ENCODE data around the gene PUM1.

DNA sequence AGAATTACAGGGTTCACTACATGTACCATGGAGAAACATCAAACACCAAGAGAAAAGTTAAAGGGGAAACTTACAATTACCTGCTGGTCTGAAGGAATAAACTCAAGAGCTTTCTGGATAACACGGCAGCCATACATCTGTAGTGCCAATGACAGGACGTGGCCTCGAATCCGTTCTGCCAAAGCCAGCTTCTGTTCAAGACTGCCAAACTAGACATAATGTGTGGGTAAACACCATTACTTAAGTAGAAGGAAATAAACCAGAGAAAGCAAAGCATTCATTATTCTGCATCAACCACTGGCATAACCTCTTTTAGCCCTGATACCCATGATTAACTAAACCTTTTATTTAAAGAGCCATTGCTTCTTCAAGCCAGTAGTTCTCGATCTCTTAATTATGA is 115.5 kb downstream of the PUM1 start:
- no peak for TF ChIP-seq POLR2AphosphoS5 (IDR thresholded peaks at IDR 0.05; ENCODE audit: low read depth, low read length)
- no peak for TF ChIP-seq POLR2A (IDR thresholded peaks at IDR 0.05; ENCODE audit: low read depth, low read length)
- TF ChIP-seq TAF1 (IDR thresholded peaks at IDR 0.05; ENCODE audit: borderline replicate concordance, low read depth, low read length), result no peak

All from GM12892 (cell line).